ENCODE measurements around the gene DGUOK.
A peak's percentile ranks its signal among the peaks of the same experiment; 100 is the strongest.

Gene DGUOK

GRCh38 chr2:73956218-73956865, 29.7 kb downstream of the DGUOK start:
- DNase-seq: no peak

GRCh38 chr2:73961274-73961673, 34.6 kb downstream of the DGUOK start:
- DNase-seq: no peak

GRCh38 chr2:73961823-73962615, 35.3 kb downstream of the DGUOK start:
- DNase-seq: no peak

GRCh38 chr2:73962798-73963197, 36.1 kb downstream of the DGUOK start:
- DNase-seq: no peak

GRCh38 chr2:73963385-73964120, 36.9 kb downstream of the DGUOK start:
- DNase-seq: no peak

- no peak for DNase-seq
These were observed 37.5 kb downstream of the DGUOK start for GRCh38 chr2:73964223-73964622.

- no peak for DNase-seq
These were observed 38.4 kb downstream of the DGUOK start for GRCh38 chr2:73965053-73965452.

- DNase-seq: no peak
These were observed 41.8 kb downstream of the DGUOK start for GRCh38 chr2:73968357-73968937.

GRCh38 chr2:73969356-73969755, 42.7 kb downstream of the DGUOK start:
- no peak for DNase-seq

GRCh38 chr2:73970141-73970803, 43.6 kb downstream of the DGUOK start:
- DNase-seq: no peak

GRCh38 chr2:73970850-73971471, 44.3 kb downstream of the DGUOK start:
- DNase-seq: peak; percentile 72

GRCh38 chr2:73971722-73972121, 45.0 kb downstream of the DGUOK start:
- no peak for DNase-seq

GRCh38 chr2:73972846-73973245, 46.2 kb downstream of the DGUOK start:
- DNase-seq: no peak

GRCh38 chr2:73975731-73976130, 49.1 kb downstream of the DGUOK start:
- no peak for DNase-seq

GRCh38 chr2:73976803-73977202, 50.1 kb downstream of the DGUOK start:
- DNase-seq: no peak

- DNase-seq: no peak
These were observed 50.8 kb downstream of the DGUOK start for GRCh38 chr2:73977466-73977865.

- peak; percentile 86 for DNase-seq
These were observed 52.3 kb downstream of the DGUOK start for GRCh38 chr2:73979021-73979420.

- DNase-seq: no peak
These were observed 53.0 kb downstream of the DGUOK start for GRCh38 chr2:73979686-73980085.

- no peak for DNase-seq
These were observed 53.9 kb downstream of the DGUOK start for GRCh38 chr2:73980566-73980965.

GRCh38 chr2:73981081-73982001, 54.7 kb downstream of the DGUOK start:
- DNase-seq: peak; percentile 33

- no peak for DNase-seq
These were observed 55.5 kb downstream of the DGUOK start for GRCh38 chr2:73982140-73982617.

All from CD4-positive, alpha-beta T cell treated with Interleukin-10 for 1 hour (primary cell).